HG03565 (cell line): Measurements from ENCODE around the gene ITGB1BP1.
"Not testable (repeated sequence)": the region's sequence is repeated elsewhere in the genome, so short reads cannot be mapped to it uniquely, and the experiment has no call there.

Source experiments
- ATAC-seq: cut with Tn5 transposase; IDR thresholded peaks from one replicate; pipeline ENCODE4 v1.9.1; 2021; ENCODE audit warnings: mild to moderate bottlenecking, moderate library complexity; ENCODE audit not compliant: unreplicated experiment

The ITGB1BP1 gene

GRCh38 chr2:9401646-9402371 is 21.5 kb downstream of the ITGB1BP1 start:
- no peak for ATAC-seq

- ATAC-seq, result no peak
Measured at GRCh38 chr2:9401059-9401547, 22.2 kb downstream of the ITGB1BP1 start.

- no peak for ATAC-seq
Measured at GRCh38 chr2:9400268-9401058, 22.9 kb downstream of the ITGB1BP1 start.

GRCh38 chr2:9398881-9399780 is 24.2 kb downstream of the ITGB1BP1 start:
- no peak for ATAC-seq

GRCh38 chr2:9398251-9398650 is 25.1 kb downstream of the ITGB1BP1 start:
- not testable (repeated sequence) for ATAC-seq

- no peak for ATAC-seq
Measured at GRCh38 chr2:9397201-9397600, 26.1 kb downstream of the ITGB1BP1 start.

- ATAC-seq, result no peak
Measured at GRCh38 chr2:9394816-9395215, 28.5 kb downstream of the ITGB1BP1 start.

GRCh38 chr2:9392898-9393765 is 30.2 kb downstream of the ITGB1BP1 start:
- ATAC-seq, result no peak

- no peak for ATAC-seq
Measured at GRCh38 chr2:9391961-9392720, 31.2 kb downstream of the ITGB1BP1 start.

- ATAC-seq, result no peak
Measured at GRCh38 chr2:9390991-9391390, 32.3 kb downstream of the ITGB1BP1 start.

GRCh38 chr2:9390151-9390850 is 33.0 kb downstream of the ITGB1BP1 start:
- ATAC-seq, result no peak

- no peak for ATAC-seq
Measured at GRCh38 chr2:9388950-9389911, 34.1 kb downstream of the ITGB1BP1 start.

GRCh38 chr2:9388199-9388681 is 35.1 kb downstream of the ITGB1BP1 start:
- ATAC-seq, result no peak

- no peak for ATAC-seq
Measured at GRCh38 chr2:9385841-9386240, 37.5 kb downstream of the ITGB1BP1 start.

GRCh38 chr2:9384521-9384920 is 38.8 kb downstream of the ITGB1BP1 start:
- ATAC-seq, result no peak

- ATAC-seq, result no peak
Measured at GRCh38 chr2:9382604-9383235, 40.6 kb downstream of the ITGB1BP1 start.
